H1 (cell line): ENCODE measurements around the gene ARHGEF10L. TPM values are rescaled to one million over a fixed set of nuclear protein-coding genes. Genes with fewer than 3 reads are reported as not detected.
A peak's percentile ranks its signal among the peaks of the same experiment; 100 is the strongest.

Experiments
- CTCF ChIA-PET: fragments of 300-600 bp; sonication (Branson Sonifier 250); formaldehyde crosslinking; loops from one replicate; lab custom pipeline; 2021; ENCODE audit not compliant: partially characterized antibody; lab: Charles Lee
- POLR2A ChIA-PET: fragments of 300-600 bp; sonication (Branson Sonifier 250); formaldehyde crosslinking; loops from one replicate; lab custom pipeline; 2021; ENCODE audit warnings: inconsistent platforms; ENCODE audit not compliant: partially characterized antibody; lab: Charles Lee
- DNase-seq, 2 experiments: peaks; one replicate each; pipeline versions ENCODE4 v3.0.0 to v3.0.0-alpha.2; 2010 to 2022; ENCODE audit warnings: low spot score in 2 of 2, low read depth in 1 of 2, mixed read lengths in 1 of 2
- FAIRE-seq: peaks from 2 replicates; lab custom pipeline; 2011; peaks lifted over from hg19 to GRCh38; lab: Jason Lieb, UNC
- H2AFZ ChIP-seq: 2 replicates; pipeline ENCODE4 v1.8.1; 2012; ENCODE audit warnings: low read length, inconsistent platforms
- H2AK5ac ChIP-seq: 2 replicates; pipeline ENCODE4 v1.6.1; 2013; ENCODE audit warnings: low read depth, low read length
- H2BK120ac ChIP-seq: replicated peaks from 2 replicates; pipeline ENCODE3; 2013; ENCODE audit warnings: low read depth, low read length, inconsistent platforms
- H2BK12ac ChIP-seq: 2 replicates; pipeline ENCODE4 v1.6.1; 2013; ENCODE audit warnings: low read depth, low read length
- H2BK15ac ChIP-seq: 2 replicates; pipeline ENCODE4 v1.6.1; 2013; ENCODE audit warnings: low read length
- H2BK20ac ChIP-seq: 2 replicates; pipeline ENCODE4 v1.6.1; 2013; ENCODE audit warnings: low read length
- H2BK5ac ChIP-seq: 2 replicates; pipeline ENCODE4 v1.6.1; 2013; ENCODE audit warnings: low read depth, low read length
- H3K14ac ChIP-seq: 2 replicates; pipeline ENCODE4 v1.6.1; 2013; ENCODE audit warnings: inconsistent platforms; ENCODE audit not compliant: insufficient read length
- H3K18ac ChIP-seq: 2 replicates; pipeline ENCODE4 v1.6.1; 2013; ENCODE audit warnings: low read length; ENCODE audit errors: extremely low read depth
- H3K23ac ChIP-seq: 2 replicates; pipeline ENCODE4 v1.6.1; 2013; ENCODE audit warnings: inconsistent platforms; ENCODE audit not compliant: insufficient read length
- H3K23me2 ChIP-seq: 2 replicates; pipeline ENCODE4 v1.6.1; 2013; ENCODE audit warnings: low read depth, low read length
- H3K27ac ChIP-seq: 2 replicates; pipeline ENCODE4 v1.6.1; 2011; ENCODE audit warnings: low read depth, low read length, inconsistent platforms
- H3K27me3 ChIP-seq, 4 experiments: replicated peaks in 1 of 4; 1 replicate in 1 of 4; 2 replicates in 3 of 4; pipeline versions ENCODE4 v1.6.1 to v1.8.1; 2011 to 2013; ENCODE audit warnings: low read length in 3 of 4, mild to moderate bottlenecking in 3 of 4, inconsistent platforms in 2 of 4, mixed read lengths in 2 of 4, moderate library complexity in 1 of 4; ENCODE audit not compliant: control insufficient read depth in 3 of 4, insufficient read depth in 3 of 4; ENCODE audit errors: extremely low read depth in 1 of 4
- H3K36me3 ChIP-seq, 4 experiments: 2 replicates each; pipeline versions ENCODE4 v1.6.1 to v1.8.1; 2011 to 2013; ENCODE audit warnings: mild to moderate bottlenecking in 4 of 4, low read length in 3 of 4, moderate library complexity in 2 of 4, control low read depth in 1 of 4, inconsistent platforms in 1 of 4; ENCODE audit not compliant: insufficient read depth in 4 of 4, control insufficient read depth in 2 of 4
- H3K4ac ChIP-seq: replicated peaks from 2 replicates; pipeline ENCODE3; 2013; ENCODE audit warnings: low read length, low read depth, mixed read lengths, inconsistent platforms; ENCODE audit not compliant: insufficient read length
- H3K4me1 ChIP-seq, 4 experiments: replicated peaks in 1 of 4; 1 replicate in 1 of 4; 2 replicates in 3 of 4; pipeline versions ENCODE4 v1.6.1 to v1.8.1; 2011 to 2013; ENCODE audit warnings: low read length in 3 of 4, inconsistent platforms in 2 of 4, mixed read lengths in 1 of 4; ENCODE audit not compliant: insufficient read depth in 4 of 4, control insufficient read depth in 3 of 4
- H3K4me2 ChIP-seq, 2 experiments: 2 replicates each; pipeline versions ENCODE4 v1.6.1 to v1.8.1; 2011 to 2013; ENCODE audit warnings: low read depth in 2 of 2, low read length in 2 of 2, control low read depth in 1 of 2, inconsistent platforms in 1 of 2, mild to moderate bottlenecking in 1 of 2; ENCODE audit not compliant: insufficient read depth in 1 of 2
- H3K4me3 ChIP-seq, 4 experiments: fragments of 200-600, 300-600 bp in 1 of 4; sonication (generic), shearing (Covaris generic), sonication (Bioruptor Twin) in 1 of 4; 2 replicates each; pipeline versions ENCODE4 v1.5.1 to v1.8.1; 2011 to 2016; ENCODE audit warnings: low read length in 4 of 4, low read depth in 3 of 4, control low read depth in 2 of 4, inconsistent platforms in 2 of 4, mild to moderate bottlenecking in 2 of 4, mixed read lengths in 1 of 4, moderate library complexity in 1 of 4; ENCODE audit not compliant: insufficient read depth in 2 of 4; ENCODE audit errors: extremely low read depth in 1 of 4
- H3K56ac ChIP-seq: replicated peaks from 2 replicates; pipeline ENCODE3; 2013; ENCODE audit warnings: low read depth, mild to moderate bottlenecking, mixed read lengths, low read length, inconsistent platforms; ENCODE audit not compliant: insufficient read length
- H3K79me1 ChIP-seq: 2 replicates; pipeline ENCODE4 v1.6.1; 2013; ENCODE audit warnings: low read depth, low read length, control low read depth
- H3K79me2 ChIP-seq, 2 experiments: 2 replicates each; pipeline versions ENCODE4 v1.6.1 to v1.8.1; 2012 to 2013; ENCODE audit warnings: low read length in 2 of 2, mild to moderate bottlenecking in 2 of 2, inconsistent platforms in 1 of 2; ENCODE audit not compliant: insufficient read depth in 2 of 2, control insufficient read depth in 1 of 2
- H3K9ac ChIP-seq, 4 experiments: replicated peaks in 1 of 4; 1 replicate in 1 of 4; 2 replicates in 3 of 4; pipeline versions ENCODE4 v1.6.1 to v1.8.1; 2011 to 2013; ENCODE audit warnings: low read depth in 3 of 4, low read length in 3 of 4, control low read depth in 2 of 4, mild to moderate bottlenecking in 2 of 4, moderate library complexity in 2 of 4, inconsistent platforms in 1 of 4; ENCODE audit errors: extremely low read depth in 1 of 4
- H3K9me3 ChIP-seq, 2 experiments: 2 replicates each; pipeline versions ENCODE4 v1.6.1 to v1.8.1; 2012 to 2013; ENCODE audit warnings: mild to moderate bottlenecking in 2 of 2, moderate library complexity in 2 of 2, control low read depth in 1 of 2, inconsistent platforms in 1 of 2, low read depth in 1 of 2, low read length in 1 of 2, mixed read lengths in 1 of 2; ENCODE audit not compliant: insufficient read depth in 2 of 2
- H4K20me1 ChIP-seq, 2 experiments: replicated peaks in 1 of 2; 2 replicates each; pipeline versions ENCODE3 to v1.8.1; 2011 to 2013; ENCODE audit warnings: inconsistent platforms in 2 of 2, low read length in 2 of 2, mild to moderate bottlenecking in 1 of 2; ENCODE audit not compliant: insufficient read depth in 2 of 2, control insufficient read depth in 1 of 2
- H4K5ac ChIP-seq: 2 replicates; pipeline ENCODE4 v1.6.1; 2013; ENCODE audit warnings: low read length, low read depth, mixed read lengths, inconsistent platforms; ENCODE audit not compliant: insufficient read length
- H4K8ac ChIP-seq: 2 replicates; pipeline ENCODE4 v1.8.0; 2013; ENCODE audit warnings: mild to moderate bottlenecking, moderate library complexity, low read length, inconsistent platforms; ENCODE audit not compliant: insufficient read depth; ENCODE audit errors: extremely low read depth
- H4K91ac ChIP-seq: replicated peaks from 2 replicates; pipeline ENCODE3; 2013; ENCODE audit warnings: low read length, mixed read lengths, inconsistent platforms; ENCODE audit not compliant: insufficient read length
- WGBS, 2 experiments: shearing (Covaris generic) in 1 of 2; methylation state at CpG; one replicate each; pipeline versions ENCODE4 v1.1.6 to v1.1.7; 2013 to 2015; ENCODE audit warnings: low lambda C conversion rate in 2 of 2, mixed read lengths in 2 of 2, inconsistent platforms in 1 of 2, low coverage in 1 of 2, missing lambda C conversion rate in 1 of 2; ENCODE audit not compliant: insufficient replicate concordance in 2 of 2, insufficient coverage in 1 of 2, insufficient read length in 1 of 2; ENCODE audit errors: extremely low coverage in 1 of 2, missing lambda C conversion rate in 1 of 2; 5-methylcytosine and 5-hydroxymethylcytosine counted together
- polyA plus RNA-seq, 7 experiments: library from polyadenylated mRNA; depleted of rRNA in 3 of 7; stranded (reverse) in 5 of 7; unstranded in 2 of 7; fragments of >200 nt in 5 of 7; fragments of 200-250 nt in 2 of 7; gene quantifications; 1 replicate in 5 of 7; 2 replicates in 1 of 7; 4 replicates in 1 of 7; pipeline versions ENCODE4 v1.2.1 to v1.2.3, GENCODE V29; 2011 to 2013; ENCODE audit warnings: missing spikeins in 2 of 7, mixed read lengths in 2 of 7
- total RNA-seq: library from RNA; stranded (reverse); fragmentation: NEBNext Ultra II Directional; extraction: Animal tissue kit (Norgen Biotek cat#: 25700); gene quantifications from 2 replicates; pipeline ENCODE4 v1.2.1, GENCODE V29; 2021

Gene ARHGEF10L
- total and polyA plus RNA-seq, 2 of the 8 experiments (the other 6 are each of a cell fraction or from before 2014, with no cell fraction given): 33.6 to 39.6 TPM

- Histone ChIP-seq H3K4me3 (peak overlapping the region; percentile 8 to 44 (median 22); a peak in 5 of 8 replicates), H2BK120ac (peak overlapping the region; percentile 47), H3K23me2 (no peaks in the 10 kb centered on the region; the same call in none of the 2 replicates), H3K36me3 (no peaks in the 10 kb centered on the region), H4K20me1 (no peaks in the 10 kb centered on the region), H2BK12ac (peak overlapping the region; percentile 91; the same call in 1 of the 2 replicates), H2BK5ac (peak overlapping the region; percentile 82; the same call in 1 of the 2 replicates), H3K14ac (no peak overlapping the region), H3K79me1 (peaks cover 22% of the 10 kb centered on the region), H3K27me3 (no peaks in the 10 kb centered on the region), H4K8ac (0 out of 2 replicates have a peak overlapping the region, but pooled peaks have one; percentile 7), H3K4ac (peak overlapping the region; percentile 58), H3K18ac (peak overlapping the region; percentile 65), H2AFZ (no peak overlapping the region), H2BK20ac (peak overlapping the region; percentile 90), H3K27ac (peak overlapping the region; percentile 16; the same call in 1 of the 2 replicates), H3K56ac (no peak overlapping the region), H4K91ac (peak overlapping the region; percentile 95), H3K23ac (no peak overlapping the region), H4K5ac (peak overlapping the region; percentile 72), H3K79me2 (peaks cover 3 to 74% of the 10 kb centered on the region in 2 experiments), H3K4me1 (peaks cover 25 to 55% (median 43%) of the 10 kb centered on the region in 4 experiments), H3K9me3 (no peaks in the 10 kb centered on the region), H3K9ac (no peak overlapping the region), H2AK5ac (no peak overlapping the region), H3K4me2 (peak overlapping the region; percentile 67 to 81), H2BK15ac (0 out of 2 replicates have a peak overlapping the region, but pooled peaks have one; percentile 18)
- WGBS, 2 experiments: 36% methylated on average over 15 of the region's 15 CpGs; no CpG with 5 or more reads in 1 of the 2 experiments
- CTCF ChIA-PET: interaction anchor here (0.9 to 86.2 kb wide), 15 partner anchors 8 to 275 kb away, joined by 3 to 1640 read pairs (median 5); no protein-coding TSS in a partner anchor
- POLR2A ChIA-PET: interaction anchor here (0.7 to 8.5 kb wide), 15 partner anchors 8 to 117 kb away, joined by 3 to 123 read pairs (median 5); partner anchors contain the start of gene ARHGEF10L
- FAIRE-seq (no peak), DNase-seq (no peak)
Measured at GRCh38 chr1:17550729-17551584, 11.5 kb downstream of the ARHGEF10L start.
